Measurements from ENCODE around the gene LPP. TPM values are rescaled to one million over a fixed set of nuclear protein-coding genes. Genes with fewer than 3 reads are reported as not detected.

Gene LPP
- total RNA-seq, 2 donors from 2014 or later: 170 to 246 TPM

DNA sequence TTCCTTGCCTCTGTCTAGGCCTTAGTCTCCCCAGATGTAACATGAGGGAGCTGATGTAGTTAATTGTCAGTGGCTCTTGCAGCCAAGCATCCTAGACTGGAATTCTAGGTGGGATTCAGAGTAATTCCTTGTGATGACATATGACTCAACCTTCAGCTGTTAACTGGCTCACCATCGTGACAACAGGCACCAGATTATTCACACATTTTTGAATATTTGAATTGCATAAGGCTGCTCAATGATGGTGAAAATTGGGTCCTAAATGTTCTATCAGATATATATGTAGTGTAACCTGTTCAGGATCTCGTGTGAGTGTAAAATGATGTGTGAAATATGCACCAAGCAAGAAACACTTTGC lies 405.1 kb downstream of the LPP start:
- no peaks in the 10 kb centered on the region for H3K4me1 ChIP-seq
- no peak overlapping the region for H3K27ac ChIP-seq
- TF ChIP-seq, protein P1, sequence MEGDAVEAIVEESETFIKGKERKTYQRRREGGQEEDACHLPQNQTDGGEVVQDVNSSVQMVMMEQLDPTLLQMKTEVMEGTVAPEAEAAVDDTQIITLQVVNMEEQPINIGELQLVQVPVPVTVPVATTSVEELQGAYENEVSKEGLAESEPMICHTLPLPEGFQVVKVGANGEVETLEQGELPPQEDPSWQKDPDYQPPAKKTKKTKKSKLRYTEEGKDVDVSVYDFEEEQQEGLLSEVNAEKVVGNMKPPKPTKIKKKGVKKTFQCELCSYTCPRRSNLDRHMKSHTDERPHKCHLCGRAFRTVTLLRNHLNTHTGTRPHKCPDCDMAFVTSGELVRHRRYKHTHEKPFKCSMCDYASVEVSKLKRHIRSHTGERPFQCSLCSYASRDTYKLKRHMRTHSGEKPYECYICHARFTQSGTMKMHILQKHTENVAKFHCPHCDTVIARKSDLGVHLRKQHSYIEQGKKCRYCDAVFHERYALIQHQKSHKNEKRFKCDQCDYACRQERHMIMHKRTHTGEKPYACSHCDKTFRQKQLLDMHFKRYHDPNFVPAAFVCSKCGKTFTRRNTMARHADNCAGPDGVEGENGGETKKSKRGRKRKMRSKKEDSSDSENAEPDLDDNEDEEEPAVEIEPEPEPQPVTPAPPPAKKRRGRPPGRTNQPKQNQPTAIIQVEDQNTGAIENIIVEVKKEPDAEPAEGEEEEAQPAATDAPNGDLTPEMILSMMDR (IDR thresholded peaks at IDR 0.05): no peak
- no peaks in the 10 kb centered on the region for H3K36me3 ChIP-seq
- H3K9me3 ChIP-seq: no peaks in the 10 kb centered on the region
- no peak overlapping the region for H3K4me3 ChIP-seq
- no peak overlapping the region for H3K9ac ChIP-seq (ENCODE audit: low read depth in 2 of 2, low read length in 2 of 2)
- H3K27me3 ChIP-seq: no peaks in the 10 kb centered on the region
- intact Hi-C loops (cut with DNase I): no loop called here
- no peak for DNase-seq

DNA sequence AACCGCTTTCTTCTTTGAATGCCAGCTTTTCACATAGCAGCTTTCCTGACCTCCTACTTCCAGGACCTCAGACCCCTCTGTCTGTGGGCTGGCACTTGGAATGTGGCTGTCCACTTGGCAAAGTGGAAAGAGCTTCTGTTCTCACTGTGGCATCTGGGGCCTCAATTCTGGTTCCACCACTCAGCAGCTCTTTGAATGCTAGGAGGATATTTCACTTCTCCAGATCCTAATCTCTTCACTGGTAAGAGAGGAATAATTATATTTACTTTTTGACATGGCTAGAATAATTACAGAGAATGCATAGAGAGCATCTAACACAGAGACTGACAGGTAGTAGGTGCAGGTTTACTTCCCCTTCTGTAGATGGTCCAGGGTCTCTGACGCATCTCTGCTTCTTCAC lies 405.9 kb downstream of the LPP start:
- Histone ChIP-seq H3K4me3 (no peak overlapping the region), H3K36me3 (no peaks in the 10 kb centered on the region), H3K9ac (ENCODE audit: low read depth in 2 of 2, low read length in 2 of 2) (no peak overlapping the region), H3K27ac (no peak overlapping the region), H3K27me3 (no peaks in the 10 kb centered on the region), H3K9me3 (no peaks in the 10 kb centered on the region), H3K4me1 (no peaks in the 10 kb centered on the region)
- TF ChIP-seq, protein P1 (IDR thresholded peaks at IDR 0.05): no peak
- no peak for DNase-seq
- intact Hi-C loops (cut with DNase I): no loop called here

DNA sequence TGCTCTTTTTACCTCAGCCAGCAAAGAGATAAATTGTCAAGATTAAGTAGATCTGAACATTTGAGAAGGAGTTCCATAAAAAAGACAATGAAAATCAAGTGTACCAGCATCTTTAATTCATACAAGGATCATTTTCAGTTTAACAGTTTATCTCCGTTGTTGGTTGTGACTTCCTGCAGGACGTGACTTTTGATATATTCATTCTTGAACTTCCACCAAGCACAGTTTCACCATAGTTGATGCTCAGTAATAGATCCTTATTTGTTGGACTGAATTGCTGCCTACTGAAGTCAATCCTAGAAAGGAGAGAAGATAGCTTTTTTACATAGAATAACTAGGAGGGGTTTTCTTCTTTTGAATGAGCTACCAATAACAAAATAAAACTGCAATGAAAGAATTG lies 408.2 kb downstream of the LPP start:
- no peak for DNase-seq
- intact Hi-C loops (cut with DNase I): no loop called here
- TF ChIP-seq, protein P1 (IDR thresholded peaks at IDR 0.05): no peak

DNA sequence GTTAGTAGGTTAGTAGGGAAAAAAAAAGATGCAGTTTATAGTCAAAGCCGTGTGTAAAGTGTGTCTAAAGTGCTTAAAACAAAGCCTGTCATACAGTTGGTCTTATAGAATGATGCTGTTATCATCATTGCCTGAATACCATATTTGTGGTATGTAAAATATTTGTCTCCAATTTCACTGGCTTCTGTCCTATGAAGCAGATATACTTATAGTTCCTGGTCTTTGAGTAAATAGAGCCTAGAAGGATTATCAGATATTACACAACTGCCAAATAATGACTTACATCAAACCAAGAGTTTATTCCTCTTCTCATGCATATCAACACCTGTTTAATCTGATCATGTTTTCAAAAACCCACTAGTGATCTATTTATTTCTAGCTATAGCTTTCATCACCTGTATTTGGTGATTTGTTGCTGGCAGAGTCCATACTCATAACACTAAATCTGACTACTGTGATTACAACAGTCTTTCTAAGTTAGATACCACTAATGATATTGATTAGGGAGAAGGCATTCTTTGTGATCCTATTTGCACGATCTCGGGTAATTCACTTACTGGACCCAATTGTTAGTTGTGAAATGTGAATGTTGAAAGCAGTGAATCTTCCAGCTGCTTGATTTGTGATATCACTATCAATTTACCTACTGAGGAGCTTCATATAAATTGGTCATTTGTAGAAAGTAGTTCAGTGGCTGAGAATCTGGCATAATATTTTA lies 413.7 kb downstream of the LPP start:
- no peak for DNase-seq
- Histone ChIP-seq H3K27me3 (no peaks in the 10 kb centered on the region), H3K4me1 (no peaks in the 10 kb centered on the region), H3K4me3 (no peak overlapping the region), H3K36me3 (no peaks in the 10 kb centered on the region), H3K27ac (no peak overlapping the region), H3K9ac (ENCODE audit: low read depth in 2 of 2, low read length in 2 of 2) (no peak overlapping the region), H3K9me3 (no peaks in the 10 kb centered on the region)
- TF ChIP-seq, protein P1 (IDR thresholded peaks at IDR 0.05): no peak
- intact Hi-C loops (cut with DNase I): no loop called here

More for the DNA sequence above, 408.2 kb downstream of the LPP start:
- no peaks in the 10 kb centered on the region for H3K27me3 ChIP-seq
- no peak overlapping the region for H3K27ac ChIP-seq
- no peaks in the 10 kb centered on the region for H3K4me1 ChIP-seq
- no peaks in the 10 kb centered on the region for H3K9me3 ChIP-seq
- no peak overlapping the region for H3K4me3 ChIP-seq
- no peak overlapping the region for H3K9ac ChIP-seq (ENCODE audit: low read depth in 2 of 2, low read length in 2 of 2)
- no peaks in the 10 kb centered on the region for H3K36me3 ChIP-seq

DNA sequence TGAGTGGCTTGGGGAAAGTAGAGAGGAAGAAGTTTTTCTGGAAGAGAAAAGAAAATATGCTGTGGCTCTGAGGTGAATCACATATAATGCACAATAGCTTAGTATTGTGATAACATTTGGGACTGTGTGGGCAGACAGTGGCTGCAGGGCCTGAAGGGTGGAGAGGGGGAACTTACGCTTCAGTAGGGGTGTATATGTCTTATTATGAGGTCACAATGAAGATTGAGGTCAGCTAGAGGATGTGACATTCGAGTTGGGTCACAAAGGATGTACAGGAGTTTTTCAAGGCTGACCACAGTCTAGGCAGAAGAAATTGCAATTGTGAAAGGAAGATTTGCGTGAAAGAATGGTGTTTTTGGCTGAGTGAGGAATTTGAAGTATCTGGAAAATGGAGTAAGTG lies 414.8 kb downstream of the LPP start:
- Histone ChIP-seq H3K4me3 (no peak overlapping the region), H3K9ac (ENCODE audit: low read depth in 2 of 2, low read length in 2 of 2) (no peak overlapping the region), H3K27ac (no peak overlapping the region), H3K9me3 (no peaks in the 10 kb centered on the region), H3K4me1 (no peaks in the 10 kb centered on the region), H3K27me3 (no peaks in the 10 kb centered on the region), H3K36me3 (no peaks in the 10 kb centered on the region)
- intact Hi-C loops (cut with DNase I): no loop called here
- no peak for DNase-seq
- TF ChIP-seq, protein P1 (IDR thresholded peaks at IDR 0.05): no peak

Measured in colonic mucosa (tissue), 4 donors.